HTERT RPE-1 (cell line): ENCODE measurements around the gene HRH2.
"Not testable (repeated sequence)": the region's sequence is repeated elsewhere in the genome, so short reads cannot be mapped to it uniquely, and the experiment has no call there.

Experiments used
- in situ Hi-C: fragments of 300-500 bp; cut with MboI; formaldehyde crosslinking; loops from 4 replicates; pipeline ENCODE4 v1.14.3; 2020; ENCODE audit warnings: low sequenced_read_pairs

The HRH2 gene

GRCh38 chr5:175735701-175736100, 77.8 kb downstream of the HRH2 start:
- in situ Hi-C loops: no loop called here

GRCh38 chr5:175736652-175737051, 78.8 kb downstream of the HRH2 start:
- in situ Hi-C loops: no loop called here

DNA sequence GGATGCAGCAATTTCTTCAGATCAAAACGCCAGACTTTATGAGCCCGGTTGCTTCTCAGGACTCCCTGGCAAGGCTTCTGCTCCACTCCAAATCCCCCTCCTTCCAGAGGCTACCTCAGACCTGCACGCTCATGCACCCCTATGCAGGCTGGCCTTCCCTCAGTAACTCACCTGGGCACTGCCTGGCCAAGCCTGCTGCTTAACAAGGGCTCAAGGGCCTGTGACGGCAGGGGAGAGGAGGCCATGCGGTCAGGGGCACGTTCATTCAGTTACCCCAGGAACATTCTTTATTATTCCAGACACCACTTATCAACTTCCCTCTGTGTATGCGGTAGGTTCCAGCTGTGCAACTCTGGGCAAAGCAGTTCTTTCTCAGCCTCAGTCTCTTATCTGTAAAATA, 79.6 kb downstream of the HRH2 start:
- in situ Hi-C loops: no loop called here

DNA sequence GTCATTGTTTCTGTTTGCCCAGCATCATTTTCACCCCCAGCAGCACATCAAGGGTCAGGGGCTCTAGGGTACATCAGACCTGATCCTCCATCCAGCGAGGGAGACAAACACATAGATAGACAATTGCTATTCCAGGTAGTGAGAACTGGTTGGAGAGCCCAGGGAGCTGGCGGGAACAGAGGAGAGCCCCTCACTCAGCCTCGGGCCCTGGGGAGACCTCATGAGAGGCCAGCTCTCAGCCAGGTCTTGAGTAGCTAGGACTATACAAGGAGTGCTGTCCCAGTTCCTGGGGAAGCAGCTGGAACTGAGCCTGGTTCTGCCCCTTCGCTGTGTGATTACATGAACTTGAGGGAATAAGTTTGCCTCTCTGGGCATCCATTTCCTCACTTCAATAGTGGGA, 80.3 kb downstream of the HRH2 start:
- in situ Hi-C loops: no loop called here

- in situ Hi-C loops: no loop called here
Observed at GRCh38 chr5:175738602-175739133, 80.8 kb downstream of the HRH2 start.

DNA sequence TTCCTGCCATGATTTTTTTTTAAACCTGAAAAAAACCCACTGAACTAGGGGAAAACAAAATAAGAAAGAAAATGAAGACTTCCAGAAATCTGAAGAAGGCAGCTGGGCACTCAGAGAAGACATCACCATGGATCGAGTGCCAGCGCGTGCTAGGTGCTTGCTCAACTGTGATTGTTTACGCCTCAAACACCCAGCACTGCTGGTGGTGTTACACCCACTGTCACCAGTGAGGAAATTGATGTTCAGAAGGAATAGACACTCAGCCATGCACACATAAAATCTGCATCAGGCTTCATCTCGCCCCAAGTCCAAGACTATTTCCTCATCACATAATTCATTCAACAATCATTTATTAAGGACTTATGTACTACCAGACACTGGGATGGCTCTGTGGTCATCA, 82.1 kb downstream of the HRH2 start:
- in situ Hi-C loops: no loop called here

DNA sequence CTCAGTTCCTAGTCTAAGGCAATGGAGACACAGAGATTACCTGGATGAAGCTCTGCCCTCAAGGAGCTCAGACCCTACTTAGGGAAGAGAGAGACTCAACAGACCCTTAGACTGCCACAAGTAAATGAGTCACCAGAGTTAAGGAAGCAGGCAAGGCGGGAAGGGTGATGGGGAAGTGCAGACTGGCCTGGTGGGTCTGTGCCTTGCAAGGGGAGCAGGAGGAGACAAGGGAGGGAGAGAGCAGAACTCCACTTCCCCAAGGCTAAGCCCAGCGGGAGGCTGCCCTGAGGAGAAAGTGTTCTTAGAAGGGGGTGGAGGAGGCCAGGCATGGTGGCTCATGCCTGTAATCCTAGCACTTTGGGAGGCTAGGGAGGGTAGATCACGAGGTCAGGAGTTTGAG, 83.7 kb downstream of the HRH2 start:
- in situ Hi-C loops: no loop called here

DNA sequence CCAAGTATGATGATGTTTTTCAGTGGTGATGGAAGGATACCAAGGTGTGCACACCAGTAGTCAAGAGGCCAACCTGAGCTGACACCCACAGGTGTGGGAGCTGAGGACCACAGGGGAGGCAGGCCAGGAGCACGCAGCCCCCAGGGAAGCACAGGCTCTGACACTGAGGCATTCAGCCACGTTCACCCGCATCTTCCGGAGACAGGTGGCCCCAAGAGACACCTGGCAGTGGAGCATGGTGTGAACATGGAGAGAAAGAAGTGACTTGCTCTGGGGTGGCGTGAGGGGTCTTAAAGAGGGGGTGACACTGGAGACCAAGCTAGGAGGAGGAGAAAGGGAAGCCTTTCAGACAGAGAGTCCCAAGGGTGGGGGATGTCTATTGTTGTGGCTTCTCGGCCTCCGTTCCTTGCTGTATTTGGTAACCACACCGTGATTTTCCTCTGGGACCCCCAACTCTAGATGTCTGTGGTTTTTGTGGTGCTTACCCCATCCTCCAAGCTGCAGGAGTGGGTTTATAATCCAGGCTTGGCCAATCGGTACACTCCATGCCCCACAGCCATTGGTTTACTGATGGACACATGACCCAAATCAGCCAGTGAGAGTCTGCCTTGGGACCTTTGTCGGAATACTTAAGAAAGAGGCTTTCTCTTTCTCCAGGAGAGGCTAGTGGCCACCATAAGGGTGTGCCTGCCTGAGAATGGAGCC, 84.6 kb downstream of the HRH2 start:
- in situ Hi-C loops: no loop called here

GRCh38 chr5:175743676-175744210, 85.9 kb downstream of the HRH2 start:
- in situ Hi-C loops: no loop called here

- in situ Hi-C loops: no loop called here
Observed at GRCh38 chr5:175745210-175745609, 87.3 kb downstream of the HRH2 start.

GRCh38 chr5:175746851-175747250, 89.0 kb downstream of the HRH2 start:
- in situ Hi-C loops: no loop called here

DNA sequence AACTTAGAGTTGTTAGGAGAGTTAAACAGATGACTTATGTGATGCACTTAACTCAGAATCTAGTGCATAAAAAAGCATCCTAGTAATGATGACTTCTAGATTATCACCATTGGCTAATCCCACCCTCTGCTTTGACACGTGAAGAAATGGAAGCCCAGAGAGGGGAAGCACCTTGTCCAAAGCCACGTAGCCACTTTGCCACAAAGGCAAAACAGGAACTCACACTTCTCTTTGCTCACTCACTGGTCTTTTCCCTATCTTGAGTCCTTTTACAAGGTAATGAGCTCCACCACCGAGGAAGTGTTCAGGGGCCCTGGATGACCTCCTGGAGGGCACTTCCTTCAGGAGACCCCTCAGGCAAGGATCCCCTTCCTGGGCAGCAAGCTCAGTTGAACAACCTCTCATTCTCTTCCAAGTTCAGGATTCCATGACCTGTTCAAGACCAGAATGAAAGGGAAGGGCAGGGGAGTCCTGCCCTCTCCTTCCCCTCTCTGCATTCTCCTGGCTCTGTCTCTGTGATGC, 89.7 kb downstream of the HRH2 start:
- in situ Hi-C loops: no loop called here

- in situ Hi-C loops: no loop called here
Observed at GRCh38 chr5:175748650-175749049, 90.8 kb downstream of the HRH2 start.

GRCh38 chr5:175749591-175749990, 91.7 kb downstream of the HRH2 start:
- in situ Hi-C loops: no loop called here

- in situ Hi-C loops: no loop called here
Observed at GRCh38 chr5:175750511-175750931, 92.7 kb downstream of the HRH2 start.

- in situ Hi-C loops: no loop called here
Observed at GRCh38 chr5:175751369-175751768, 93.5 kb downstream of the HRH2 start.

DNA sequence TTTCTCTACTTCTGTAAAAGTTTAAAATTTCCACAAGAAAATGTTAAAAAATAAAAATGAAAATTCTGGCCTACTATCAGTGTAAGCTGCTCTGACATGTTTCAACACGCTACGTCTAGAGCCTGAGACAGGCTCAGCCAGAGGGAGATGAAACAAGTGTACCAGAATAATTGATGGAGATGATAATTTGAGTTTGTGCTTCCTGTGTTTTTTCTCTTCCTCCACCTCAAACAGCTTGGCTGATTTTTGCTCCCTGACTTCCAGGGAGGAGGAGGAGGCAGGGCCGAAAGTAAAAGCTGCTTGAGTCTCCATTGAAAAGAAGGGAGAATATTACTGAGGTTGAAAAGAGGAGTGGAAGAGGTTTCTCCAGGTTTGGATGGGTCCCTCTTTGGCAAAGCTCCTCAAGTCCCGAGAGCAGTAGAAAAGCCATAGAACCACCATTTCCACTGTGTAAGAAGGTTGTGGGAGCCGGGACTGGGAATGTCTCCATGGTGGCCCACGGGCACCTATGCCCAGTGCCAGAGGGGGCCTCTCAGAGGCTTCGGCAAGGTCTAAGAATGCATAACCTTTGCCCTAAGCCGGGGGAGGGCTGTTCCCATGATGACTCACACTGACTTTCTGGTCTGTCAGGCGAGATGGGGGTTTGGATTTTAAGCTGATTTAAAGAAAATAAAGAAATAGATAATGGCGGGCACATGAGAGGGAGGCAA, 95.1 kb downstream of the HRH2 start:
- in situ Hi-C loops: no loop called here

- in situ Hi-C loops: no loop called here
Observed at GRCh38 chr5:175753536-175754402, 95.9 kb downstream of the HRH2 start.

DNA sequence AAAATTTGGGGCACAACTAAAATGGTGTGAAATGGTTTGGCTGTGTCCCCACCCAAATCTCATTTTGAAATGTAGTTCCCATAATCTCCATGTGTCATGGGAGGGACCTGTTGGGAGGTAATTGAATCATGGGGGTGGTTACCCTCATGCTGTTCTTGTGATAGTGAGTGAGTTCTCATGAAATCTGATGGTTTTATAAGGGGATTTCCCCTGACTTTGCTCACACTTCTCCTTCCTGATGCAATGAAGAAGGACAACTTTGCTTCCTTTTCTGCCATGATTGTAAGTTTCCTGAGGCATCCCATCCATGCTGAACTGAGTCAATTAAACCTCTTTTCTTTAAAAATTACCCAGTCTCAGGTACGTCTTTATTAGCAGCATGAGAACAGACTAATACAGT, 102.1 kb downstream of the HRH2 start:
- in situ Hi-C loops: not testable (repeated sequence)
